PC-3 (cell line): ENCODE data around the gene DDT.
"Not testable (repeated sequence)": the region's sequence is repeated elsewhere in the genome, so short reads cannot be mapped to it uniquely, and the experiment has no call there.

Experiments
- CTCF ChIP-seq: fragments of 300-600 bp; sonication (generic); conservative IDR thresholded peaks from 2 replicates; pipeline ENCODE4 v1.5.1; 2017; ENCODE audit warnings: antibody characterized with exemption, low read depth, mild to moderate bottlenecking, low read length
- EZH2 ChIP-seq: fragments of 300-600 bp; sonication (generic); IDR thresholded peaks from one replicate; pipeline ENCODE4 v1.6.1; 2017; ENCODE audit warnings: antibody characterized with exemption, mild to moderate bottlenecking, low read length; ENCODE audit not compliant: unreplicated experiment
- EZH2phosphoT487 ChIP-seq: fragments of 300-600 bp; sonication (generic); IDR thresholded peaks from 2 replicates; pipeline ENCODE4 v1.6.1; 2018; ENCODE audit warnings: mild to moderate bottlenecking, antibody characterized with exemption, low read length, borderline replicate concordance

GRCh38 chr22:23921586-23922201 lies 52.5 kb downstream of the DDT start:
- not testable (repeated sequence) for TF ChIP-seq EZH2, CTCF, EZH2phosphoT487
